HepG2 (cell line): ENCODE measurements around the gene SLC2A5. TPM values are rescaled to one million over a fixed set of nuclear protein-coding genes. Genes with fewer than 3 reads are reported as not detected.
A peak's percentile ranks its signal among the peaks of the same experiment; 100 is the strongest.

Experiments used
- AHR ChIP-seq: IDR thresholded peaks from 2 replicates; pipeline ENCODE4 v1.6.1; 2018; ENCODE audit warnings: missing genetic modification reagents, missing compliant biosample characterization
- ATAD3A ChIP-seq: sonication (generic); formaldehyde crosslinking; IDR thresholded peaks from 2 replicates; pipeline ENCODE4 v1.4.0; 2020; ENCODE audit warnings: missing genetic modification reagents
- CBFB ChIP-seq: sonication (generic); formaldehyde crosslinking; IDR thresholded peaks from 2 replicates; pipeline ENCODE4 v1.4.0; 2020; ENCODE audit warnings: missing genetic modification reagents
- EEA1 ChIP-seq: sonication (generic); formaldehyde crosslinking; IDR thresholded peaks from 2 replicates; pipeline ENCODE4 v1.5.1; 2020; ENCODE audit warnings: mild to moderate bottlenecking, missing genetic modification reagents, borderline replicate concordance
- GTF3A ChIP-seq: sonication (generic); formaldehyde crosslinking; conservative IDR thresholded peaks from 2 replicates; pipeline ENCODE4 v1.4.0; 2020; ENCODE audit warnings: mild to moderate bottlenecking, missing genetic modification reagents
- HOXA7 ChIP-seq: sonication (generic); formaldehyde crosslinking; IDR thresholded peaks from 2 replicates; pipeline ENCODE4 v1.8.1; 2022; ENCODE audit warnings: mild to moderate bottlenecking, missing genetic modification reagents, moderate library complexity
- KDM3A ChIP-seq: IDR thresholded peaks from 2 replicates; pipeline ENCODE4 v1.6.1; 2018; ENCODE audit warnings: low read depth, missing compliant biosample characterization
- KDM4B ChIP-seq: sonication (generic); formaldehyde crosslinking; IDR thresholded peaks from 2 replicates; pipeline ENCODE4 v1.4.0; 2020; ENCODE audit warnings: missing genetic modification reagents
- PHF20 ChIP-seq: sonication (generic); formaldehyde crosslinking; IDR thresholded peaks from 2 replicates; pipeline ENCODE4 v1.5.0; 2020; ENCODE audit warnings: mild to moderate bottlenecking, missing genetic modification reagents
- PHF8 ChIP-seq: sonication (generic); formaldehyde crosslinking; IDR thresholded peaks from 2 replicates; pipeline ENCODE4 v1.5.0; 2020; ENCODE audit warnings: missing genetic modification reagents
- POGZ ChIP-seq: sonication (generic); formaldehyde crosslinking; IDR thresholded peaks from 2 replicates; pipeline ENCODE4 v1.4.0; 2020; ENCODE audit warnings: mild to moderate bottlenecking, missing genetic modification reagents
- SMAD1 ChIP-seq: sonication (generic); formaldehyde crosslinking; IDR thresholded peaks from 2 replicates; pipeline ENCODE4 v1.4.0; 2020; ENCODE audit warnings: missing genetic modification reagents, low read depth, mild to moderate bottlenecking, borderline replicate concordance
- TARDBP ChIP-seq: sonication (generic); formaldehyde crosslinking; IDR thresholded peaks from 2 replicates; pipeline ENCODE4 v1.8.0; 2022; ENCODE audit warnings: mild to moderate bottlenecking, missing genetic modification reagents
- TBP ChIP-seq: sonication (generic); formaldehyde crosslinking; IDR thresholded peaks from 2 replicates; pipeline ENCODE4 v1.5.0; 2020; ENCODE audit warnings: missing genetic modification reagents
- TIGD3 ChIP-seq: sonication (generic); formaldehyde crosslinking; IDR thresholded peaks from 2 replicates; pipeline ENCODE4 v1.5.1; 2020; ENCODE audit warnings: mild to moderate bottlenecking, missing genetic modification reagents, borderline replicate concordance
- ZBTB33 ChIP-seq: sonication (generic); formaldehyde crosslinking; IDR thresholded peaks from 2 replicates; pipeline ENCODE4 v1.4.0; 2020; ENCODE audit warnings: missing genetic modification reagents
- ZIK1 ChIP-seq: sonication (generic); formaldehyde crosslinking; IDR thresholded peaks from 2 replicates; pipeline ENCODE4 v1.5.0; 2020; ENCODE audit warnings: mild to moderate bottlenecking, low read depth, missing genetic modification reagents, borderline replicate concordance
- ZNF10 ChIP-seq: sonication (generic); formaldehyde crosslinking; IDR thresholded peaks from 2 replicates; pipeline ENCODE4 v1.4.0; 2020; ENCODE audit warnings: mild to moderate bottlenecking, low read depth, missing genetic modification reagents, borderline replicate concordance
- ZNF12 ChIP-seq: sonication (generic); formaldehyde crosslinking; IDR thresholded peaks from 2 replicates; pipeline ENCODE4 v1.5.0; 2020; ENCODE audit warnings: missing genetic modification reagents
- ZNF20 ChIP-seq: sonication (generic); formaldehyde crosslinking; IDR thresholded peaks from 2 replicates; pipeline ENCODE4 v1.4.0; 2020; ENCODE audit warnings: mild to moderate bottlenecking, moderate library complexity, missing genetic modification reagents
- ZNF207 ChIP-seq: fragments of 450-650 bp; IDR thresholded peaks from 2 replicates; pipeline ENCODE4 v1.6.1; 2016; ENCODE audit warnings: antibody characterized with exemption, borderline replicate concordance
- ZNF251 ChIP-seq: sonication (generic); formaldehyde crosslinking; IDR thresholded peaks from 2 replicates; pipeline ENCODE4 v1.9.0; 2021; ENCODE audit warnings: mild to moderate bottlenecking, missing genetic modification reagents
- ZNF576 ChIP-seq: sonication (generic); formaldehyde crosslinking; IDR thresholded peaks from 2 replicates; pipeline ENCODE4 v1.4.0; 2020; ENCODE audit warnings: mild to moderate bottlenecking, missing genetic modification reagents
- ZNF616 ChIP-seq: sonication (generic); formaldehyde crosslinking; IDR thresholded peaks from 2 replicates; pipeline ENCODE4 v1.5.0; 2020; ENCODE audit warnings: low read depth, mild to moderate bottlenecking, missing genetic modification reagents
- ZNF709 ChIP-seq: sonication (generic); formaldehyde crosslinking; IDR thresholded peaks from 2 replicates; pipeline ENCODE4 v1.5.0; 2020; ENCODE audit warnings: mild to moderate bottlenecking, missing genetic modification reagents
- ZNF841 ChIP-seq: sonication (generic); formaldehyde crosslinking; IDR thresholded peaks from 2 replicates; pipeline ENCODE4 v1.8.1; 2023; ENCODE audit warnings: missing genetic modification reagents, borderline replicate concordance
- ZXDC ChIP-seq: sonication (generic); formaldehyde crosslinking; IDR thresholded peaks from 2 replicates; pipeline ENCODE4 v1.5.0; 2020; ENCODE audit warnings: mild to moderate bottlenecking, missing genetic modification reagents
- polyA plus RNA-seq, 8 experiments: library from polyadenylated mRNA; depleted of rRNA in 3 of 8; stranded (reverse) in 7 of 8; unstranded in 1 of 8; fragments of >200 nt; fragmentation: Illumina TruSeq in 4 of 8; extraction: Trizol in 4 of 8; gene quantifications; 2 replicates each; pipeline versions ENCODE4 v1.2.1 to v1.2.3, GENCODE V29; 2011 to 2016; ENCODE audit warnings: low read depth in 4 of 8, missing spikeins in 1 of 8, mixed read lengths in 1 of 8; ENCODE audit not compliant: insufficient read depth in 1 of 8
- total RNA-seq, 5 experiments: library from RNA; depleted of rRNA; stranded (reverse); fragments of >200 nt; fragmentation: Illumina TruSeq; extraction: Trizol; gene quantifications; 2 replicates each; pipeline ENCODE4 v1.2.3, GENCODE V29; 2016; ENCODE audit warnings: low read depth in 1 of 5

The SLC2A5 gene
- total and polyA plus RNA-seq, 2 of the 13 experiments (the other 11 are each of a cell fraction or from before 2014, with no cell fraction given), result 0.04 to 0.54 TPM

- TF ChIP-seq ZXDC (CRISPR knock-in tag), result no peak
- TF ChIP-seq ZBTB33 (CRISPR knock-in tag), result no peak
- no peak for TF ChIP-seq ZNF576 (CRISPR knock-in tag)
- TF ChIP-seq POGZ (CRISPR knock-in tag), result peak; percentile 51; the same call in 1 of the 2 replicates
- no peak for TF ChIP-seq ZIK1 (CRISPR knock-in tag)
- no peak for TF ChIP-seq TIGD3
- TF ChIP-seq ZNF20 (CRISPR knock-in tag), result no peak
- no peak for TF ChIP-seq PHF20
- no peak for TF ChIP-seq GTF3A (CRISPR knock-in tag)
- no peak for TF ChIP-seq ZNF12 (CRISPR knock-in tag)
- no peak for TF ChIP-seq ATAD3A (CRISPR knock-in tag)
- TF ChIP-seq ZNF207, result no peak
- no peak for TF ChIP-seq ZNF841 (CRISPR knock-in tag)
- no peak for TF ChIP-seq EEA1 (CRISPR knock-in tag)
- TF ChIP-seq PHF8 (CRISPR knock-in tag), result no peak
- TF ChIP-seq AHR, result no peak; the same call in 1 of the 2 replicates
- TF ChIP-seq ZNF251 (CRISPR knock-in tag), result no peak
- no peak for TF ChIP-seq KDM4B (CRISPR knock-in tag)
- no peak; the same call in 1 of the 2 replicates for TF ChIP-seq TARDBP
- no peak for TF ChIP-seq ZNF616 (CRISPR knock-in tag)
- TF ChIP-seq KDM3A (CRISPR knock-in tag), result no peak
- no peak for TF ChIP-seq TBP
- no peak for TF ChIP-seq SMAD1 (CRISPR knock-in tag)
- no peak for TF ChIP-seq CBFB (CRISPR knock-in tag)
- no peak for TF ChIP-seq ZNF10
- no peak for TF ChIP-seq HOXA7 (CRISPR knock-in tag)
- TF ChIP-seq ZNF709, result no peak
These were observed 31.1 kb upstream of the SLC2A5 start (continued) for GRCh38 chr1:9100471-9101043.
